Caki2 (cell line): Measurements from ENCODE around the gene AMPD2. TPM values are rescaled to one million over a fixed set of nuclear protein-coding genes. Genes with fewer than 3 reads are reported as not detected.
"Not testable (repeated sequence)": the region's sequence is repeated elsewhere in the genome, so short reads cannot be mapped to it uniquely, and the experiment has no call there.

Experiments
- DNase-seq: peaks from one replicate; pipeline ENCODE4 v3.0.0-alpha.2; 2015; ENCODE audit warnings: low read depth
- in situ Hi-C: cut with HindIII; loops from 2 replicates; pipeline ENCODE4 v1.10.0; 2016; ENCODE audit warnings: low sequenced_read_pairs, low pct_unique_long_range_greater_than_20kb, mixed read lengths
- total RNA-seq: library from RNA; depleted of rRNA; stranded (reverse); fragments of >200 nt; shearing (Covaris generic); gene quantifications from 2 replicates; pipeline ENCODE4 v1.2.3, GENCODE V29; 2014; ENCODE audit warnings: low replicate concordance; rRNA removed

AMPD2 gene
- total RNA-seq, 1 experiment from 2014 or later = 131 TPM

DNA sequence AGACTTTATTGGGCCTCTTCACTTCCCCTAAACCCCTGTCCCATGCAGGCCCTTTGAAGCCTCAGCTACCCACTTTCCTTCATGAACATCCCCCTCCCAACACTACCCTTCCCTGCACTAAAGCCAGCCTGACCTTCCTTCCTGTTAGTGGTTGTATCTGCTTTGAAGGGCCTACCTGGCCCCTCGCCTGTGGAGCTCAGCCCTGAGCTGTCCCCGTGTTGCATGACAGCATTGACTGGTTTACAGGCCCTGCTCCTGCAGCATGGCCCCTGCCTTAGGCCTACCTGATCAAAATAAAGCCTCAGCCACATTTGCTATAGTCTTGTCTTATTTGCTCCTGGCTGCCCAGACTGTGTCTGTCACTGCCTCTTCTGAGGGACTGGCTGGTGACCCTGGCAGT is 41.8 kb downstream of the AMPD2 start:
- no peak for DNase-seq
- in situ Hi-C loops = no loop called here

DNA sequence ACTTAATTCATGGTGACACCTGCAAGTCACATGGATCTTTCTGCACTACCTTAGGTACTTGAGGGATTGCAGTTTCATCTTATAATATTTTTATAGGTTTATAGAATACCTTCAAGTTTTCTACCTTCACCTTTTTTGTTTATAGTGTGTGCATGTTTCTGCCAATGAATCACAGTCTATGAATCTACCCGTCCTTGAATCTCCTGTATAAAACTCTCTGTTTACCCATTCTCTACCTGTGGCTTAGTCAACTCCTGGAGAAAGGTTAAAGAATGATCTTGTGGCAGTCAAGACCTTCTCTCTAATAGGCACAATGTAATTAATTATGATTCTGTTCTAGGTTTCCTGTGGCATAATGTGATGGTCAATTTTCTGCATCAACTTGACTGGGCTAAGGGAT is 45.0 kb downstream of the AMPD2 start:
- DNase-seq = no peak
- in situ Hi-C loops = no loop called here

DNA sequence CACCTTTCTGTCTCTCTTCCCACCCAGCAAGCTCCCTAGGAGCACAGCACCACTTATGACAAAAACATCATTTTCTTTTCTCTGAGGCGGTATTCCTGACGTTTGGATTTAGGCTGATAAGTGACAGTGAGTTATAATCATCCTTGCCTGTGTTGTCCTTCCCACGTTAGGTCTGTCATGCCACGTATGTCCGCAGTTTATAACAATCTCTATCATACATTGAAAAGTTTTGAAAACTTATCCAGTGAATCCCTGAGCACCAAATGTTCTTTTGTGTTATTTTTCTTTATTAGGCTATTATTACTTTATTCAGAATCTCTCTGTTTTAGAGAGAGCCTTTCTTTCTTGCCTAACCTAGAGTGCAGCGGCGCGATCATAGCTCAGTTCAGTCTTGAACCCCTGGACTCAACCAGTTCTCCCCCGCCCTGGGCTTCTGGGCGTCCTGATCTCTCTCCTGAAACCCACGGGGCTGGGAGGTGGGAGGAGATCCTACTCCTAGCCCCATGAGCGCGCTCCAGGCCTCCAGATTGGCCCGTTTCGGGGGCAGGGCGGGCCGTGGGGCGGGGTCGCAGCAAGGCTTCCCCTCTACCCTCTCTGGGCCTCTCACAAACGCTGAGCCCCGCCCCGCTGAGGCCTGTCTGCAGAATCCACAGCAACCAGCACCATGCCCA is 48.0 kb downstream of the AMPD2 start, which contains the start of gene GSTM2:
Gene GSTM2, plus strand, starts transcription at position 606 of the 671 bp plus-strand sequence. Its CDS starts 59 bp downstream, at position 665.
- in situ Hi-C loops = no loop called here
- DNase-seq = no peak

DNA sequence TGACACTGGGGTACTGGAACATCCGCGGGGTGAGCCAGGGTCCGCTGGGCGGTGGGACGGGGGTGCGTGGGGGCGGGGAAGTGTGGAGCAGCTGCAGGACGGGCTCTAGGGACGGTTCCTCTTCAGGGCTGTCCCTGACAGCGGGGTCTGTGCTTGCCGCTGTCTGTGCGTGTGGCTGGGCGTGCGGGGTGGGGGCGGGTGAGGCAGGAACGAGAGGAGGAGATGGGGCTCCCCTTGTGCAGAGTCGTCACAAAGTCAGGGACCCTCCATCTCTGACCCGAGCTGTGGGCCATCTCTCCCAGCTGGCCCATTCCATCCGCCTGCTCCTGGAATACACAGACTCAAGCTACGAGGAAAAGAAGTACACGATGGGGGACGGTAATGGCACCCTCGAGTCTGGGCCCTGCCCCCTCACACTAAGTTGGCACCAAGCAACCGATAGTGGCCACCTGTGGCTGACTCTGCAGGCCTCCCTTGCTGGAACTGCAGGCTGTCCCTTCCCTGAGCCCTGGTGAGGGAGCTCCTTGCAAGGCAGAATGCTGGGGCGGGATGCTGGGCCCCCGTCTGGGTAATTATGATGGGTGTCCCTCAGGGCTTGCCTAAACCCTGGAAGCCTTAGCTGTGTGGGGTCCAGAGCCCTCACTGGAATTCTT is 48.6 kb downstream of the AMPD2 start:
- no peak for DNase-seq
- in situ Hi-C loops = no loop called here

DNA sequence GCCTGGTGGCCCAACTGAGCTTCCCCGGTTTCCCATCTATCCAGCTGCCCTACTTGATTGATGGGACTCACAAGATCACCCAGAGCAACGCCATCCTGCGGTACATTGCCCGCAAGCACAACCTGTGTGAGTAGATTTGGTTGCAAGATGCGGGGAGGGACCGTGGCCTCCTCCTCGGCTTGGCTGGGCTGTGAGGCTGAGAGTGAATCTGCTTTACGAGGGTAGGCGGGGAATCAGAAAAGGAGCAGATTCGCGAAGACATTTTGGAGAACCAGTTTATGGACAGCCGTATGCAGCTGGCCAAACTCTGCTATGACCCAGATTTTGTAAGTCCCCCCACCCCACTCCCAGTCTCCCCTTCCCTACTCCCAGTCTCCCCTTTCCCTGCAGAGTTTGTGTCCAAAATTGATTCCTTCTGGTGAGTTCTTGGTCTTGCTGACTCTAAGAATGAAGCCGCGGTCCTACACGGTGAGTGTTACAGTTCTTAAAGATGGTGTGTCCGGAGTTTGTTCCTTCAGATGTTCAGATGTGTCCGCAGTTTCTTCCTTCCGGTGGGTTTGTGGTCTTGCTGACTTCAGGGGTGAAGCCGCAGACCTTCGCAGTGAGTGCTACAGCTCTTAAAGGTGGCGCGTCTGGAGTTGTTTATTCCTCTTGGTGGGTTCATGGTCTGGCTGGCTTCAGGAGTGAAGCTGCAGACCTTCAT is 49.8 kb downstream of the AMPD2 start:
- no peak for DNase-seq
- in situ Hi-C loops = no loop called here

DNA sequence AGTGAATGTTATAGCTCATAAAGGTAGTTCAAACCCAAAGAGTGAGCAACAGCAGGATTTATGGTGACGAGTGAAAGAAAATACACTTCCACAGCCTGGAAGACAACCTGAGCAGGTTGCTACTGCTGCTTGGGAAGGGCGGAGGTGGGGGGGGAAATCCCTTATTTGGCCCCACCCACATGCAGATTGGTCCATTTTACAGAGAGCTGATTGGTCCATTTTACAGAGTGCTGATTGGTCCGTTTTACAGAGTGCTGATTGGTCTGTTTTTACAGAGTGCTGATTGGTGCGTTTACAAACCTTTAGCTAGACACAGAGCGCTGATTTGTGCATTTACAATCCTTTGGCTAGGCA is 50.3 kb downstream of the AMPD2 start:
- DNase-seq, in situ Hi-C loops: not testable (repeated sequence)

DNA sequence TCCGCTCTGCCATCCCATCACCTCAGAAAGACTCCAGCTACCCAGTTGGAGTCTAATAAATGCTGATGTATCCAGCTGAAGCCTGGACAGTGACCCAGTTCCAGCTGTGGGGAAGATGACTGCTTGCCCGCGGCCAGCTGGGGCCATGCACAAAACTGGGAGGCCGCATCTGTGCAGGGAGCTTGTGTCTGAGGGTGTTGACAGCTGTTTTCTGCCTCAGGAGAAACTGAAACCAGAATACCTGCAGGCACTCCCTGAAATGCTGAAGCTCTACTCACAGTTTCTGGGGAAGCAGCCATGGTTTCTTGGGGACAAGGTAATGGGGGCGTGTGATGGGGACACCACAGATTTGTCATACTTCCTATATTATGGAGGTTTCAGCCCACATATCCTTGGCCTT is 51.4 kb downstream of the AMPD2 start:
- in situ Hi-C loops = no loop called here
- no peak for DNase-seq

DNA sequence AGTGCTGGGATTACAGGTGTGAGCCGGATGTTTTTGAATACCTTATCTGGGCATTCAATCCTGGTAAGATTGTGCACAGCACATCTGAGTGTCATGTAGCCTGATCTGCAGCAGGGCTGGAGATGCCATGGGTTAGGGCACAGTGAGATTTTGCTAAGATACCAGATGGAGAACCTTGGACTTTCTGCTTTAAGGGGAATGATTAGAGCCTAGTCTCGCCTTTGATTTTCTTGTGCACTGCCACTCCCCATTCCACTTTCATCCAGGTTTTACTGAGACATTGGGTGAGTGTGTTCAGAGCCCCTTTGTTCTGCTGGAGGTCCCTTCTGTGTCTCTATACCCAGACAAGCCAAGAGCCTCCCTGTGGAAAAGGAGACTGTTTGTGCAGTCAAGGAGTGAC is 54.2 kb downstream of the AMPD2 start:
- in situ Hi-C loops, DNase-seq: not testable (repeated sequence)

DNA sequence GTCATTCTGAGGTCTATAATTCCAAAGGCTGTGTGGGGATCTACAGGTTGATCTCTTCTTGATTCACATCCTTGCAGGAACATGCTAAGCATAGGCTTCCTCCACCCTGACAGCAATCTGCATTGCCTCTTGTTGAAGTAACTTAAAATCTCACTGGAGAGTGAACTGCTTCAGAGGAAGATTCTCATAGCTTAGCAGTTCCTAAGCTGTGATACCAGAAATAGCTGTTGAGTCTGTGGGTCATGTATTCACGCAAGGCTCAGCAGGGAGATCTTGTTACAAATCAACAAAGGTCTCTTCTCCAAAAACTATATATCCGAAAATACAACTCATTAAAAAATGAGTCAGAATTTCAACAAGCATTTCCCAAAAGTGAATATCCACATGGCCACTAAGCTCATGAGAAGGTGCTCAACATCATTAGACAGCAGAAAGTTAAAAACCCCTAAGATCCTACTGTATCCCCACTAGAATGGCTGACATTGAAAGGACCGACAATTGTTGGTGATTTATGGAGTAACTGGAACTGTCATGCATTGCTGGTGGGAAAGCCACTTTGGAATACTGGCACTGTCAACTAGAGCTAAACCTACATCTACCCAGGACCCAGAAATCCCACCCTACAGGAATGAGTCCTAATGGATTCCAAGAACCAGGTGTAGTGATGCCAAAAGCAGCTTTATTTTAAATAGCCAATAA is 57.2 kb downstream of the AMPD2 start:
- DNase-seq, in situ Hi-C loops: not testable (repeated sequence)

DNA sequence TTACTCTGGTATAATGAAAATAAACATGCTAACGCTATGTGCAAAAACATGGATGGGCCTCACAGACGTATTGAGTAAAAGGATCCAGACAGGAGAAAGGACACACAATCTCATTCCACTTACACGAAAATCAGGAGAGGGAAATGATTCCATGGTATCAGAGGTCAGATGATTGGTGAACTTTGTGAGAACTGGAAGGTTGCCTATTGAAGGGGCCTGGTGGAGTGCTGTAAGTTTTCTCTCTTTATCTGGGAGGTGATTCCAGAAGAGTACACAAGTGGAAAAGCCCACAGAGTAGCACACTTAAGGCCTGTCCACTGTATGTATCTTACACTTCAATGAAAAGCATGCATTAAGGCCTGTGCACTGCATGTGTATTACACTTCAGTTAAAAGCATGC is 57.8 kb downstream of the AMPD2 start:
- DNase-seq = no peak
- in situ Hi-C loops = no loop called here

DNA sequence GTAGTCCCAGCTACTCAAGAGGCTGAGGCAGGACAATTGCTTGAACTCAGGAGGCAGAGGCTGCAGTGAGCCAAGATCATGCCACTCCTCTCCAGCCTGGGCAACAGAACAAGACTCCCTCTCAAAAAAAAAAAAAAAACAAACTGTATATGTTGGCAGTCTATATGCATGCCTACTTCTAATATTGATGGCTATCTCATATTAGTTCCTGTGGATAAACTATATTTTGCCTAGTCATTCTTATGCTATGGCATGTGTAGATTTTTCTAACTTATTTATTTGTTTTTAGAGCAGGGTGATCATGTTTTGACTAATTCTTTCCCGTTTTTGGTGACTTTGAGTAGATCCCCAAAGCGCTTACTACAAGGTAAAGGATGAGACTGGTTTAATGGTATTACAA is 59.0 kb downstream of the AMPD2 start:
- in situ Hi-C loops, DNase-seq: not testable (repeated sequence)

Other genes with a start within 250 kb of the AMPD2 start
- 9.5 and 11.0 TPM in 2 replicates for gene SORT1, start 221.9 kb upstream of the AMPD2 start, total RNA-seq
- gene PSMA5, start 193.4 kb upstream of the AMPD2 start, total RNA-seq = 106 and 108 TPM in 2 replicates
- gene SYPL2, start 153.3 kb upstream of the AMPD2 start, total RNA-seq = not detected in 2 replicates
- gene ATXN7L2, start 135.9 kb upstream of the AMPD2 start, total RNA-seq = 1.5 and 2.8 TPM in 2 replicates
- gene CYB561D1, start 125.7 kb upstream of the AMPD2 start, total RNA-seq = 0.32 and 1.9 TPM in 2 replicates
- gene AMIGO1, start 110.1 kb upstream of the AMPD2 start, total RNA-seq = 0.51 and 3.4 TPM in 2 replicates
- gene GPR61, start 80.0 kb upstream of the AMPD2 start, total RNA-seq = not detected in 2 replicates
- 5.0 and 6.7 TPM in 2 replicates for gene GNAI3, start 71.2 kb upstream of the AMPD2 start, total RNA-seq
- gene GNAT2, start 221 bp upstream of the AMPD2 start, total RNA-seq = not detected in 2 replicates
- 13.6 and 21.7 TPM in 2 replicates for gene GSTM4, start 36.3 kb downstream of the AMPD2 start, total RNA-seq
- gene GSTM2, start 48.2 kb downstream of the AMPD2 start, total RNA-seq = 0.61 TPM in 1 of 2 replicates, not detected in the other
- gene GSTM1, start 68.0 kb downstream of the AMPD2 start, total RNA-seq = not detected in 2 replicates
- not detected in 2 replicates for gene GSTM5, start 92.4 kb downstream of the AMPD2 start, total RNA-seq
- 90.4 and 119 TPM in 2 replicates for gene GSTM3, start 121.2 kb downstream of the AMPD2 start, total RNA-seq
- gene EPS8L3, start 144.1 kb downstream of the AMPD2 start, total RNA-seq = not detected in 2 replicates